HG03571 (cell line): ENCODE results near the gene CCR3.

Experiments
- ATAC-seq: cut with Tn5 transposase; IDR thresholded peaks from one replicate; pipeline ENCODE4 v1.9.1; 2021; ENCODE audit not compliant: unreplicated experiment

The CCR3 gene

GRCh38 chr3:46293991-46294833 is 52.0 kb downstream of the CCR3 start:
- no peak for ATAC-seq

- no peak for ATAC-seq
Observed at GRCh38 chr3:46296826-46297225, 54.6 kb downstream of the CCR3 start.

DNA sequence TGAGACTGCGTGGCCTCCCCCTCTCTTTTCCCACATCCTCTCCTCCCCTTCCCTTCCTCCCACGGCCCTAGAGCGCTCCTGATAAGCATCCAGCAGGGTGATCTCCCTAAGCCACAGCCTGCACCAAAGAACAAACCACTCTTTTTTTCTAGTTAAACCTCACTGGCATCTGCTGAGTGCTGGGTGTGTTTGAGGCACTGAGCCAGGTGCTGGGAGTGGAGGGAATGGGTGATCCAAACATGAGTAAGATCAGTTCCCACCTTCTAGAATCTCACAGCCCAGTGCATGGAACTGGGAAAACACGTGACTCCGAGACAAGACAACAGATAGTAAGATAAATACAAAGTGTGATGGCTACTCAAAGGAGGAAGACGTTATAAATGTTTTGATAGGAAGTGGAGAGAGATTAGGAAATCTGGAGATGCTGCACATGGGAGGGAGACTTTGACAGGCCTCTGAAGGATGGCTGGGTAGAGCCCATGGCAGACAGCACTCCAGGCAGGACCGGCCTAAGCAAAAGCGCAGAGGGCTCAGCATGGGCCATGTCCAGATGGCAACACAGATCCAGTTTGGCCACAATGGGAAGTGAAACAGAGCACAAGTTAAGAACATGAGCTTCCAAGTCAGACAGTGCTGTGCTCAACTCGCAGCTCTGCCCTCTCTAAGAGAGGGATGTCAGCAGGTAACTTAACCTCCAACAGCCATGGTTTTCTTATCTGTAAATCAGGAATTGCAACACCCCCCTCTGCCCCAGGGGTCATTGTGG is 55.6 kb downstream of the CCR3 start:
- ATAC-seq, result no peak

DNA sequence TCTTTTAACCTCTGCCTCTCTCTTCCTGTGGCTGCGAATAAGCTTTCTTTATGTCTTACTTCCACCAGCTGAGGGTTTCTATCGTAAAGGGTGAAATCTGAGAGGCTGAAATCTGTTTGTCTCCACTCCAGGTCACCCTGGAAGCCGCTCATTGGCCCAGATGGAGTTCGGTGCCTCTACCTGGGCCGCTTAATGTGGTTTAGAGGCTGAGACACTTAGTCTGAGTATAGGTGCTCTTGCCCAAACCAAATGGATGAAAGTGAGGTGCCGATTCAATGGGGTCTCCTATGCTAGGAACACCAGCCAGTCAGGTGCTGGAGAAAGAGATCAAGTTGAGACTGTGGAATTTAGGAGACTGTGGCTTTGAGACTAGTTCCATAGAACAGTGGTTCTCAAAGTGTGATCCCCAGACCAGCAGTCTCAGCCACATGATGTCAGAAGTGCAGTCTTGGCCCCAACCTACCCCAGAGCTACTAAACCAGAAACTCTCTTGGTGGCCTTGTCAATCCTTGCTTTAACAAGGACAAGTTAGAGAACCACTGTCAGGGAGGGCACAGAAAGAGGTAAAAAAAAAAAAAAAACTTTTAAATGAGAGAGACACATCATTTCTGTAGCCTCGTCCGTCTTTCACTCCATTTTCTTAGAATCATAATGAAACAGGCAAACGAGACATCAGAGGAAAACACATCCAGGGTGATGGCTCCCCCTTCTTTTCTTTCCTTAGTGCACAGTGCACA is 56.8 kb downstream of the CCR3 start:
- ATAC-seq, result no peak

DNA sequence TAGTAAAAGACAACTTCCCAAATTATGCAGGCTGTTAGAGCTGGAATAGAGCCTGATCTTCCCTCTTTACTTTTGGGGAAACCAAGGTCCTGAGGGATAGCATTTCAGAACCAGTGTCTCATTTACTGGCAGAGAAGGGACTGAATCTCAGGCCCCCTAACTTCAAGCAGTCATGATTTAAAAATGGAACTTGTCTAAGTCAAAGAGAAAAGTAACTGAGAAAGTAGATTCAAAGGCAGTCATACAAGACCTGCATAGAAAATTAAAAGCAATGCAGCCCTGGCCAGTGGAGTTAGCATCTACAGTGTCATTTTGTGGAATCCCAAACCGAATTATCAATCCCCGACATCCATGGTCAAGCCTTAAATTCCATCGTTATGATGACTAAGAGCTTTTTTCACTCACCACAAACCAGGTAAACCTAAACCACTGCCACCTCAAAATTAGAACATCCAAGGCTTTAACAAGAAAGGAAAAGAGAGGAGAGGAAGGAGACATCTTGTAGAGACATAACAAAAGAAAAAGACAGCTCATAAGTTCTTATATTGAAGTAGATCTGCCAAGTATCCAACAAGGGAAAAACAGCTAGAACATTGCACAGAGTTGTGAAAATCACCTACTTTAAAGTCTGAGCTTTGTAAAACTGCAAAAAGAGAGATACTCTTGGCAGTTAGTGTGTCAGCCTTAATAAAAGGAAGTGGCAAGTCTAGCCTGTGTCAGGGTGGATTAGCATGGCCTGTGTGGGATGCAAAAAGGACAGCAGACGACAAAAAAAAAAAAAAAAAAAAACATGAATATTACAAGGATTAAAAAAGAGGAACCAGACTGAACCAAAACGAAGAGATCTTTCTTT is 57.6 kb downstream of the CCR3 start:
- no peak for ATAC-seq

DNA sequence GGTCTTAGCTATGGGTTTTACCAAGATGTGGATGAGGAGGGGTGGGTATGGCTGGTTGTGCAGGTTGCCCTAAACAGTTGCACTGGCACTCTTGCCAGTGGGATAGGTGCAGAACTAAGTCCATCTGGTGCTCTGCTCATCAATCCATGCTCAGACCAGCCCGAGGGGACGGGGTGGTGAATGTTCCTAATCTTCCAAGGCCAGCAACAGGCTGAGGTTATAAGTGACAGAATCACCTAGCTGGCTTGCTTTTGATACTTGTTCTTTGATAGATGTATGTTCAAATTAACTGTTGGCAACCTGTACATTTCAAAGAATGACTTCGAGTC is 58.2 kb downstream of the CCR3 start:
- no peak for ATAC-seq

DNA sequence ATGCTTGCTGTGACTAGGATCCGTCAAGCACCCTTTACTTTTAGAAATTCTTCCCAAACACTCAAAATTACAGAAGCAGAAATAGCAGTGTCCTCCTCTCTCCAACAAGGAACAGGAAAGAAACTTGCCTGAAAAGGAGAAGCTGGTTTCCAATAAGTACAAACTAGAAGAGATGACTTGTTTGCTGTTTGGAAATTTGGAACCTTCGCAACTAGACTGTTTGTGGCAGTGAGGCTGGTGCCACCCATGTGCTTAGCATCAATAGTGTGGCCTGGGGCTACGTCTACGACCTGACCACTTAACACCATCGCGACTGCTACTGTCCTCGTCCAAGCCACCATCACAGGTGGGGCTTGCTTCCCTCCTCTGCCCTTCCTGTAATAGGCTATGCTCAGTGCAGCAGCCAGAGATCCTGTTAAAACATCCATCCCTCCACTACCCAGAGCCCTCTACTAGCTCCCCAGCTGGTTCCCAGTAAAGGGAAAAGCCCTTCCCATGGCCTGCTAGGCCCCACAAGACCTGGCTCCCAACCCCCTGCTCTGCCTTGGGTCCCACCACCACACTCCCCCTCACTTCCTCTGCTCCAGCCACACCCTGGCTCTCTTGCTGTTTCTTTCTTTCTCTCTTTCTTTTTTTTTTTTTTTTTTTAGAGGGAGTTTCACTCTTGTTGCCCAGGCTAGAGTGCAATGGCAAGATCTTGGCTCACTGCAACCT is 59.0 kb downstream of the CCR3 start:
- ATAC-seq, result no peak

GRCh38 chr3:46303240-46303639 is 61.0 kb downstream of the CCR3 start:
- ATAC-seq, result no peak

DNA sequence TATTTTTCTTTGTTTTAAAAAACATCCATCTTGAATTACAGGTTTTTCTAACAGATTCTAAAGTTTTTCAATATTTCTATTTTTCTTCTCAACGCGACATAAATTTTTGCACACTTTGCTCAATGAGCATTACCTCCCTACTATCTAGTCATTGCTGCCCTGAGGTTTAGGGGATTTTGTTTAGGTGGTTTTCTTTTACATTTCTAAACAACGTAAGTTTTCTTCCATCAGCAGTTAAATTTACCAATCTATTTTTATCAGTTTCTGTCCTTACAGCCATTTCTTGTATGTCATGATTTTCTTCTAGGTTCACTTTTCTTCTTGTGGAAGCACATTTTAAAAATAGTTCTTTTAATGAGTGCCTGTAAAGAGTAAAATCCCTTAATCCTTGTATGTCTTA is 62.5 kb downstream of the CCR3 start:
- ATAC-seq, result no peak

DNA sequence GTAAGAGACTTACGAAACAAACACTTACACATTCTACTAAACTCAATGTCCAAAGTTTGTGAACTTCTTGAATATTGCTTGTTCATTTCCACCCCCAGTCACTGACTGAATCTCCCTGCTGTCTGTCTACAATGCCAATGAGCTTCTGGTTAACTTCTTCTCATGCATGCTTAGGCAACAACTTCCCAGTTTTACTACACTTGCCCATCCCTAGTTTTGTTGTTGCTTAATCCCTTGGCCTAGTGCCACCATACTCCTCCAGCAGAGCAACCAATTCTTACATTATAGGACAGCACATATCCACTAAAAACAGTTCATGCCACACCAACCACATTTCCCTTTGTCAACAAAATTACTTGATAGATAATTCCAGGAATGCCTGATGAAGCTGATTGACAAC is 70.7 kb downstream of the CCR3 start:
- no peak for ATAC-seq

- ATAC-seq, result no peak
Observed at GRCh38 chr3:46314517-46314916, 72.3 kb downstream of the CCR3 start.

GRCh38 chr3:46316206-46316605 is 73.9 kb downstream of the CCR3 start:
- no peak for ATAC-seq
